Tongue (tissue), 3 donors: ENCODE data around the gene PRR19. TPM values are rescaled to one million over a fixed set of nuclear protein-coding genes. Genes with fewer than 3 reads are reported as not detected.

Source experiments
- DNase-seq: peaks from one replicate; pipeline ENCODE4 v3.0.0-alpha.2; 2015
- small RNA-seq: library from RNA; depleted of rRNA; stranded (forward); fragments of <200 nt; gene quantifications from one replicate; pipeline ENCODE3, GENCODE V24; 2014; ENCODE audit warnings: low replicate concordance
- total RNA-seq: library from RNA; depleted of rRNA; stranded (reverse); fragments of >200 nt; gene quantifications from one replicate; pipeline ENCODE4 v1.2.3, GENCODE V29; 2014

PRR19 gene
- total RNA-seq, 1 donor from 2014 or later: 0.62 TPM

DNA sequence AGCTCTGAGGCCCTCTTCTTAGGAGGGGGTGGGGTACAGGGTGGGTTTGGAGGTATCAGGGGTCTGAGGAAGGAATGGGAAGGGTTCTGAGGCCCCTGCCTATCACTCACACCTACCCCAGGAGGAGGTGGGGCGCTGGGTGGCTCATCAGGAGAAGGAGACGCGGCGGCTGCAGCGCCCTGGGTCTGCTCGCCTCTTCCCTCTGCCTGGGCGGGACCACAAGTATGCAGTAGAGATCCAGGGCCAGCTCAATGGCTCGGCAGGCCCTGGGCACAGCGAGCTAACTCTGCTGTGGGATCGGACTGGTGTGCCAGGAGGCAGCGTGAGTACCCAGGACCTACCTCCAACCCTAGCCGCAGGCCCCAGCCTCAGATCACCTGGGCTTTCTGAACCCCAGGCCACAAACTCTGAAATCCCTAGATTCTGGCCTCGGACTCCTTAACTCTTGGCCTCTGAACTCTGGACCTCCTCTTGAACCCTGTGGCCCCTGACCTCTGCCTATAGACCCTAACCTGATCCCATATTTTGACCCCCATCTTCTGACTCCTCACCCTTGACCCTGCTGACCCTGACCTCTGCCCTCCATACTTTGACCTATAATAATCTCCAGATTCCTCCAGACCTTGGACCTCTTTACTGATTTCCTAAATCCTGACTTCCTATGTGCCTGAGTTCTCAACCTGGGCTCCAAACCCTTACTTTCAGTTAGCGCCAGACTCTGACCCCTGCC is 47.6 kb downstream of the PRR19 start:
- DNase-seq: no peak

DNA sequence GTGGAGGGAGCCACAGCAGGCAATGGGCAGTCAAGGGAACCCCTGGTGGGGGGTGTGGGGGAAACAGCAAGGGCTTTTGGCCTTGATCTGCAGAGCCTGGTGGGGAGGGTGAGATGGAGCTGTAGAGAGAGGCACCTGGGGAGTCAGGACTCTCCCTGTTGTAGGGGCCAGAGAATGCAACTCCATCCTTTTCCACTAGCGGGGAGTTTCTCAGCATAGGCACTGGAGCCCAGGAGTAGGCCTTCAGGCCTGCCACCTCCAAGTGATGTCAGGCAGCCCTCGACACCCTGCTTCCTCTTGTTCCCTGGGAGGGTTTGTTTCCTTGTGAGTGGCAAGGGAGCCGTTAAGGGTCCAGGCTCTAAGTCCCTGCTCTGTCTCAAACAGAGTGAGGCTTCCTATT is 48.5 kb downstream of the PRR19 start:
- no peak for DNase-seq

DNA sequence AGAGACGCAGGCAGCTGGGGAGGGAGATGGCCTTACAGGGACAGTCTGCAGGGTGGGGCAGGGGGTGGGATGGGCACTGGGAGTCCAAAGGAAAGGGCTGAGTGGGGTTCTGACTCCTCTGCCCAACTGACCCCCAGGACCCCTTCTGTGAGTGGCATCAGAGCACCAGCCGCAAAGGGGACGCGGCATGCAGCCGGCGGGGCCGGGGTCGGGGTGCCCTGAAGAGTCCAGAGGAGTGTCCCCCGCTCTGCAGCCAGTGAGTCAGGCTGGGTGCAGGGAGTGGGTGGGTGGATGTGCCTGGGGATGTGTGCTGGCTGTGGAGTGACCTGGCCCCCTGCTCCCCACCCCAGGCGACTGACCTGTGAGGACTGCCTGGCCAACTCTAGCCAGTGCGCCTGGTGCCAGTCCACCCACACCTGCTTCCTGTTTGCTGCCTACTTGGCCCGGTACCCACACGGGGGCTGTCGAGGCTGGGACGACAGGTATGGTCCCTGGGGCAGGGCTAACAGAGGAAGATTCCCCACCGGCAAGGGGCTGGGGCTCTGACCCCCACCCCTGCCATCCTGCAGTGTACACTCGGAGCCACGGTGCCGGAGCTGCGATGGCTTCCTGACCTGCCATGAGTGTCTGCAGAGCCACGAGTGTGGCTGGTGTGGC is 49.3 kb downstream of the PRR19 start:
- DNase-seq: no peak

DNA sequence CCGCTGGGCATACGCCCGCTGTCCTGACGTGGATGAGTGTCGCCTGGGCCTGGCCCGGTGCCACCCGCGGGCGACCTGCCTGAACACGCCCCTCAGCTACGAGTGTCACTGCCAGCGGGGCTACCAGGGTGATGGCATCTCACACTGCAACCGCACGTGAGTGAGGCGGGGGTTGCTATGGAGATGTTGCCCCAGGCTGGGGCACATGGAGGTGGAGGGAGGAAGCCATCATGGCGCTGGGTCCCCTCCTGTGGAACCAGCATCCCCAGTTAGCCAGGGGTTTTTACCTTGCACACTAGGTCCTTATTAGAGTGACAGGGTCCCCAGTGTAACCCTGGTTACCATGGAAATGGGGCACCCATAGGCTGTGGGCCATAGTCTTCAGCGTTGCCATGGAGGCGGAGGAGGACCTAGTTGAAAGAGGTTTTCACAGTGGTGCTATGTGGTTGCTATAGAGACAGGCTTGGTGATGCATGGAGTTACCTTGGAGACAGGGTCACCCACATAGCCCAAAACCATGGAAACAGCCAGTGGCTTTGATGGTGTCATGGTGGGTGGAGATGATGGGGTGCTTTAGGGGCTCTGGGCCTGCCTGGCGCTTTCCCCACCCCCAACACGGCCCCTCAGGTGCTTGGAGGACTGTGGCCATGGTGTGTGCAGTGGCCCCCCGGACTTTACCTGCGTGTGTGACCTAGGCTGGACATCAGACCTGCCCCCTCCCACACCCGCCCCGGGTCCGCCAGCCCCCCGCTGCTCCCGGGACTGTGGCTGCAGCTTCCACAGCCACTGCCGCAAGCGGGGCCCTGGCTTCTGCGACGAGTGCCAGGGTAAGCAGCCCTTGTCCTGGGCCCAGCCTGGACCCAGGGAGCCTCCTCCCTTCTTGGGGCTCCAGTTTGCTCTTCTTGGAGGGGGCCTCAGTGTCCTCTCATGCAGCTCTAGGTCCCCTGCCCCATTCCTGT is 50.6 kb downstream of the PRR19 start:
- DNase-seq: peak; percentile 30

DNA sequence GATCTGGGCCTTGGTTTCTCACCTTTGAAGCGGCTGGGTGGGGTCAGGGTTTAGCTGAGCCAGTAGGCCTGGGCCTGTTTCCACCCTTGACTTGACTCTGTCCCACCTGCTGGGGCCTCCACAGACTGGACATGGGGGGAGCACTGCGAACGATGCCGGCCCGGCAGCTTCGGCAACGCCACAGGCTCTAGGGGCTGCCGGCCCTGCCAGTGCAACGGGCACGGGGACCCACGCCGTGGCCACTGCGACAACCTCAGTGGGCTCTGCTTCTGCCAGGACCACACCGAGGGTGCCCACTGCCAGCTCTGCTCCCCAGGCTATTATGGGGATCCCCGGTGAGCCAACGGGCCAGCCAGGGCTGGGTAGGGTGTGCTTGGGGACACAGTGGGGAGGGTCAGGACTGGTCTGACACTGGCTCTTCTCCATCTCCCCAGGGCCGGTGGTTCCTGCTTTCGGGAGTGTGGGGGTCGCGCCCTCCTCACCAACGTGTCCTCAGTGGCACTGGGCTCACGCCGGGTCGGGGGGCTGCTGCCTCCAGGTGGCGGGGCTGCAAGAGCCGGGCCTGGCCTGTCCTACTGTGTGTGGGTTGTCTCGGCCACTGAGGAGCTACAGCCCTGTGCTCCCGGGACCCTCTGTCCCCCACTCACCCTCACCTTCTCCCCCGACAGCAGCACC is 51.5 kb downstream of the PRR19 start:
- DNase-seq: no peak

DNA sequence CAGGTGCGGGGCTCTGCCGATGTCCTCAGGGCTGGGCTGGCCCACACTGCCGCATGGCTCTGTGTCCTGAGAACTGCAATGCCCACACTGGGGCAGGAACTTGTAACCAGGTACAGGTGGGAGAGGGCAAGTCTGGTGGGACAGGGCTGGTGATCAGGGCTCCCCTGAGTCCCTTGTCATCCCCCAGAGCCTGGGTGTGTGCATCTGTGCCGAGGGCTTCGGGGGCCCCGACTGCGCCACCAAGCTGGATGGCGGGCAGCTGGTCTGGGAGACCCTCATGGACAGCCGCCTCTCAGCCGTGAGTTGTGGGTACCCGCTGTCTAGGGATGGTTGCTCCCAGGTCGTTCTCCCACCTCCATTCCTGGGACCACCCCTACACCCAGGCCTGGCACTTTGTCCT is 54.0 kb downstream of the PRR19 start:
- DNase-seq: no peak

DNA sequence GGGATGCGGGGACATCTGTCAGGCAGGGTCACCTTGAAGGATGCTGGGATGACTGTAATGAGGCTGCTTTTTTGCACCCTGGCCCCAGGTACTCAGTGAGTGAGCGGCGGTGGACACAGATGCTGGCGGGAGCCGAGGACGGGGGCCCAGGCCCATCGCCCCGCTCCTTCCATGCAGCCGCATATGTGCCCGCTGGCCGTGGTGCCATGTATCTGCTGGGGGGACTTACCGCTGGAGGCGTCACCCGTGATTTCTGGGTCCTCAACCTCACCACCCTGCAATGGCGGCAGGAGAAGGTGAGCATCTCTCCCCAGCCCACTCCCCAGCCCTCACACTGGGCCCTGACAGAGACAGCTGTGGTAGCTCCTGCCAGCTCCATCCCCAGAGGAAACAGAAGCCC is 54.8 kb downstream of the PRR19 start:
- DNase-seq: no peak

DNA sequence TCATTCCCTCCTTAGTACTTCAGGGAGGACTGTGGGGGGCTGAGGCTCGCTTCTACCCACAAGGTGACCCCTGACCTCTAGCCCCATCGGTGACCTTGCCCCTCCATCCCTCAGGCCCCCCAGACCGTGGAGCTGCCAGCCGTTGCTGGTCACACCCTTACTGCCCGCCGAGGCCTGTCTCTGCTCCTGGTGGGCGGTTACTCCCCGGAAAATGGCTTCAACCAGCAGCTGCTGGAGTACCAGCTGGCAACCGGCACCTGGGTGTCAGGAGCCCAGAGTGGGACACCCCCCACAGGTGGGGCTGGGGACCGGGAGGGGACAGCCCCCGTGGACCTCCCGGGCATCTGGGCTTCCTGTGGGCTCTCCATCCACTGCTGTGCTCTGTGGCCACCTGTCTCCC is 55.4 kb downstream of the PRR19 start:
- DNase-seq: no peak

Small RNA genes lying within 50 kb of the gene (small RNA-seq; reads per million reads assigned to genes)
- gene MIR8077: not detected

Other genes starting within 250 kb of the PRR19 start
- gene GRIK5, start 231.9 kb upstream of the PRR19 start, total RNA-seq: 3.2 TPM
- gene ZNF574, start 226.0 kb upstream of the PRR19 start, total RNA-seq: 14.5 TPM
- 2.1 TPM for gene POU2F2, start 169.7 kb upstream of the PRR19 start, total RNA-seq
- 21.1 TPM for gene DEDD2, start 84.5 kb upstream of the PRR19 start, total RNA-seq
- gene ZNF526, start 81.8 kb upstream of the PRR19 start, total RNA-seq: 8.5 TPM
- gene GSK3A, start 59.5 kb upstream of the PRR19 start, total RNA-seq: 23.6 TPM
- 31.1 TPM for gene ERF, start 47.0 kb upstream of the PRR19 start, total RNA-seq
- 33.7 TPM for gene CIC, start 32.9 kb upstream of the PRR19 start, total RNA-seq
- gene PAFAH1B3, start 492 bp downstream of the PRR19 start, total RNA-seq: 30.3 TPM
- not detected for gene TMEM145, start 11.2 kb downstream of the PRR19 start, total RNA-seq
- 27.9 TPM for gene MEGF8, start 23.5 kb downstream of the PRR19 start, total RNA-seq
- gene CNFN, start 88.2 kb downstream of the PRR19 start, total RNA-seq: 1.6 TPM
- gene LIPE, start 125.3 kb downstream of the PRR19 start, total RNA-seq: 14.2 TPM
- 2.2 TPM for gene CXCL17, start 140.8 kb downstream of the PRR19 start, total RNA-seq
- gene CEACAM1, start 226.3 kb downstream of the PRR19 start, total RNA-seq: 3.8 TPM